HG03354 (cell line): ENCODE data around the gene C18orf32.

Experiments
- ATAC-seq: cut with Tn5 transposase; IDR thresholded peaks from one replicate; pipeline ENCODE4 v1.9.1; 2021; ENCODE audit warnings: mild to moderate bottlenecking; ENCODE audit not compliant: unreplicated experiment, poor library complexity, severe bottlenecking

Gene C18orf32

GRCh38 chr18:49432602-49433001, 54.4 kb downstream of the C18orf32 start:
- no peak for ATAC-seq

GRCh38 chr18:49431165-49431962, 55.7 kb downstream of the C18orf32 start:
- ATAC-seq, result no peak
